Peyer's patch (tissue), 4 donors: ENCODE results near the gene SLC22A7. TPM values are rescaled to one million over a fixed set of nuclear protein-coding genes. Genes with fewer than 3 reads are reported as not detected.

Experiments used
- DNase-seq, 3 donors: peaks; one replicate each; pipeline ENCODE4 v3.0.0-alpha.2; 2017 to 2019
- H3K27ac ChIP-seq, 4 donors: fragments of 200-600 bp; sonication (generic); one replicate each; pipeline ENCODE4 v1.5.1; 2016 to 2019
- H3K27me3 ChIP-seq, 2 donors: fragments of 200-600 bp; sonication (generic); one replicate each; pipeline ENCODE4 v1.5.1; 2019
- H3K36me3 ChIP-seq, 3 donors: fragments of 200-600 bp; sonication (generic); one replicate each; pipeline ENCODE4 v1.5.1; 2016 to 2019
- H3K4me1 ChIP-seq, 4 donors: fragments of 200-600 bp; sonication (generic); one replicate each; pipeline ENCODE4 v1.5.1; 2016 to 2019
- H3K4me3 ChIP-seq, 4 donors: fragments of 200-600 bp; sonication (generic); 1 replicate in 3 of 4; 2 replicates in 1 of 4; pipeline ENCODE4 v1.5.1; 2016 to 2019; ENCODE audit warnings: mild to moderate bottlenecking in 1 of 4
- H3K9me3 ChIP-seq, 4 donors: fragments of 200-600 bp; sonication (generic); one replicate each; pipeline ENCODE4 v1.5.1; 2016 to 2019; ENCODE audit warnings: mild to moderate bottlenecking in 1 of 4
- POLR2A ChIP-seq, 2 donors: fragments of 450-650 bp; IDR thresholded peaks; one replicate each; pipeline ENCODE4 v1.5.1; 2017; ENCODE audit warnings: antibody characterized with exemption in 2 of 2, mild to moderate bottlenecking in 2 of 2, moderate library complexity in 2 of 2
- total RNA-seq, 4 donors: library from RNA; depleted of rRNA; stranded (reverse); fragments of >200 nt; gene quantifications; one replicate each; pipeline ENCODE4 v1.1.0, GENCODE V29; 2016
- TF ChIP-seq, protein P1 (sequence below), 6 experiments: fragments of 450-650 bp in 4 of 6; fragments of 200-600 bp in 2 of 6; sonication (generic) in 1 of 6; IDR thresholded peaks; one replicate each; pipeline ENCODE4 v1.5.1; 2017 to 2019; ENCODE audit warnings: antibody characterized with exemption in 6 of 6, mild to moderate bottlenecking in 3 of 6, moderate library complexity in 1 of 6

SLC22A7 gene
- total RNA-seq, 4 donors from 2014 or later: 0.80 TPM; not detected in 3

DNA sequence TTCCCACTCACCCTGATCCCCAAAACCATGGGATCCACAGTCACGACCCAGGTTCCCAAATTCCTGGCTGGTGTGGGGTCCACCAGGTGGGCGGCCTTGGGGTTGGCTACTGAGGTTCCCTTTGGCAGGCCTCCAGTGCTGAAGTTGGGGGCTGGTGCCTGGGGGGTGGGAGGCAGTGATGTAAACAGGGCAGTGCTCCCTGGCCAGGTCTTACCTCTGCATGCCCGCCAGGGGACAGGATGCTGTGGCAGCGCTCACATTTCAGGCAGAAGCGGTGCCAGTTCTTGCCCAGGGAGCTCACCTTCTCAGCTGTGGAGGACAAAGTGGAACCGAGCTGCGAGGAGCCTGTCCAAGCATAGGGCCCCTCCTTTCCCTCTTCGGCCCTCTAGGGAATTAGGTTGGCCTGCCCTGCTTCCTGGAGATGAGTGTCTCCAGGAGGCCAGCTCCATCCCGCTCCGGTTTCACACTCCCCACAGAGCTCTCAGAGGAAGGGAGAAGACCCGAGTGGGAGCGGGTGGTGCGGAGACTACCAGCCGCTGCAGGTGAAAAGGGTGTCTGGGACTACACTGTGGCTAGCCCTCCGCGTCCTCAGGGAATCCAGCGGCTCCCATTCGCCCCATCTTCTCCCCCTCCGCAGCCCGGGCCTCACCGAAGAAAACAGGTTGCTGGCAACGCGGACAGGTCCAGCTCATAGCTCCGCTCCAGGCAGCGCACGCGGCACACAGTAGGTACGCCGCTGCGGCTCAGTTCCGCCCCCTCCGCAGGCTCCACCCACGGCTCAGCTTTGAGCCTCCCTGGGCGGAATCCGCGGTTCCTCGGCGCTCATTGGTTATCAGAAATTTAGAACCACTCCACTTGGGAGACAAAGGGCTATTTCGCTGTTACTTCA, 10.3 kb downstream of the SLC22A7 start, which contains the start of gene CRIP3:
CRIP3 (minus strand) TSS at position 726 of the 889 bp plus-strand sequence; CDS start at position 692, 34 bp downstream.
- TF ChIP-seq, protein P1, sequence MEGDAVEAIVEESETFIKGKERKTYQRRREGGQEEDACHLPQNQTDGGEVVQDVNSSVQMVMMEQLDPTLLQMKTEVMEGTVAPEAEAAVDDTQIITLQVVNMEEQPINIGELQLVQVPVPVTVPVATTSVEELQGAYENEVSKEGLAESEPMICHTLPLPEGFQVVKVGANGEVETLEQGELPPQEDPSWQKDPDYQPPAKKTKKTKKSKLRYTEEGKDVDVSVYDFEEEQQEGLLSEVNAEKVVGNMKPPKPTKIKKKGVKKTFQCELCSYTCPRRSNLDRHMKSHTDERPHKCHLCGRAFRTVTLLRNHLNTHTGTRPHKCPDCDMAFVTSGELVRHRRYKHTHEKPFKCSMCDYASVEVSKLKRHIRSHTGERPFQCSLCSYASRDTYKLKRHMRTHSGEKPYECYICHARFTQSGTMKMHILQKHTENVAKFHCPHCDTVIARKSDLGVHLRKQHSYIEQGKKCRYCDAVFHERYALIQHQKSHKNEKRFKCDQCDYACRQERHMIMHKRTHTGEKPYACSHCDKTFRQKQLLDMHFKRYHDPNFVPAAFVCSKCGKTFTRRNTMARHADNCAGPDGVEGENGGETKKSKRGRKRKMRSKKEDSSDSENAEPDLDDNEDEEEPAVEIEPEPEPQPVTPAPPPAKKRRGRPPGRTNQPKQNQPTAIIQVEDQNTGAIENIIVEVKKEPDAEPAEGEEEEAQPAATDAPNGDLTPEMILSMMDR (IDR thresholded peaks at IDR 0.05): peak in 3 of 6 experiments; percentile 12 to 47 (median 32)
- TF ChIP-seq POLR2A (IDR thresholded peaks at IDR 0.05): no peak
- Histone ChIP-seq H3K9me3 (no peaks in the 10 kb centered on the region), H3K27ac (peak within 1 kb of the TSS in 1 of 4 donors; percentile 49), H3K4me1 (peaks cover 0 to 13% (median 10%) of the 10 kb centered on the region in 4 donors), H3K36me3 (no peaks in the 10 kb centered on the region), H3K4me3 (peak within 1 kb of the TSS; percentile 36 to 49 (median 40)), H3K27me3 (no peaks in the 10 kb centered on the region)
- peak in 2 of 3 donors; percentile 63 to 65 for DNase-seq

DNA sequence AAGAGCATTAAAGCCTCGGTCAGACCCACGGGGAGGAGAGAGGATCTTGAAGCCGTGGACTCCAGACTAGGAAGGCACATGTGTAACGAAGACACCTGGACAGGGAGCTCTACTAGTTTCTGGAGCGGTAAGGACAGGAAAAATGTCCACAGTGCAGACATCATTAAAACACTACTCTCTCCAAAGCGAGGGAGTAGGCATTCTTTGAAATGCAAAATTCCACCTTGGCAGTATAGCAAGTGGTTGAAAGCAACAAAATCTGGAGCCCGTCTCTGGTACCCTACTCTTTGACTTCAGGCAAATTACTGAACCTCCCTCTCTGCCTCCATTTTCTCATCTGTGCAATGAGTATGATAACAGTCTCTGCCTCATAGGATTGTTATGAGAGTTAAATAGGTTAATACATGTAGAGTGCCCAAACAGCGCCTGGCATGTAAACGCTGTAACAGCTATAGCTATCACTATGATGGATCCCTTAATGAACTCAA, 11.0 kb downstream of the SLC22A7 start:
- Histone ChIP-seq H3K9me3 (no peaks in the 10 kb centered on the region), H3K4me1 (peaks cover 0 to 13% (median 10%) of the 10 kb centered on the region in 4 donors), H3K4me3 (peak overlapping the region; percentile 36 to 49 (median 40)), H3K27me3 (no peaks in the 10 kb centered on the region), H3K36me3 (no peaks in the 10 kb centered on the region), H3K27ac (no peak overlapping the region)
- DNase-seq: no peak
- TF ChIP-seq, protein P1 (IDR thresholded peaks at IDR 0.05): no peak
- no peak for TF ChIP-seq POLR2A (IDR thresholded peaks at IDR 0.05)

DNA sequence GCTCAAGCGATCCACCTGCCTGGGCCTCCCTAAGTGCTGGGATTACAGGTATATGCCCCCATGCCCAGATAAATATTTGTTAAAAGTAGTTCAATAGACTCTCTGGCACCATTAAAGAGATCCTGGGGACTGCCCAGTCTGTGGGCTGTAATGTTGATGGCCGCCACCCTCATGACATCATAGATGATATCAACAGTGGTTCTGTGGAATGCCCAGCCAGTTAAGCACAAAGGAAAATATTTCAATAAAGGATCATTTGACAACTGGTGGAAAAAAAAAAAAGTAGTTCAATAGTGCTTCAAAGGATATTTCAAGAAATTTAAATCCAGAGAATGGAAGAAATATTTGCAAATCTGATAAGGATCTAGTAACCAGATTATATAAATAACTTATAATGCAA, 12.1 kb downstream of the SLC22A7 start:
- Histone ChIP-seq H3K4me1 (peaks cover 0 to 13% (median 10%) of the 10 kb centered on the region in 4 donors), H3K9me3 (no peaks in the 10 kb centered on the region), H3K4me3 (no peak overlapping the region), H3K27me3 (no peaks in the 10 kb centered on the region), H3K27ac (no peak overlapping the region), H3K36me3 (no peaks in the 10 kb centered on the region)
- no peak for TF ChIP-seq POLR2A (IDR thresholded peaks at IDR 0.05)
- TF ChIP-seq, protein P1 (IDR thresholded peaks at IDR 0.05): no peak
- no peak for DNase-seq

DNA sequence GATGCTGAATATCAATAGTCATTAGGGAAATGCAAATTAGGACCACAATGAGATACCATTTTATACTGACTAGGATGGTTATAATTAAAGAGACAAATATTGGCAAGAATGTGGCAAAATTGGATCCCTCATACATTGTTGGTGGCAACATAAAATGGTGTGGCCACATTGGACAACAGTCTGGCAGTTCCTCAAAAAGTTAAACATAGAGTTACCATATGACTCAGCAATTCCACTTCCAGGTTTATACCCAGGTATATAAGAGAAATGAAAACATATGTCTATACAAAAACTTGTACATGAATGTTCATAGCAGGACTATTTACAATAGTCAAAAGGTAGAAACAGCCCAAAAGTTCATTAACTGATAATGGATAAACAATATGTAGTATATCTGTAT, 12.6 kb downstream of the SLC22A7 start:
- Histone ChIP-seq H3K27ac (no peak overlapping the region), H3K9me3 (no peaks in the 10 kb centered on the region), H3K4me1 (peaks cover 0 to 13% (median 10%) of the 10 kb centered on the region in 4 donors), H3K36me3 (no peaks in the 10 kb centered on the region), H3K27me3 (no peaks in the 10 kb centered on the region), H3K4me3 (no peak overlapping the region)
- DNase-seq: no peak
- no peak for TF ChIP-seq POLR2A (IDR thresholded peaks at IDR 0.05)
- TF ChIP-seq, protein P1 (IDR thresholded peaks at IDR 0.05): no peak

DNA sequence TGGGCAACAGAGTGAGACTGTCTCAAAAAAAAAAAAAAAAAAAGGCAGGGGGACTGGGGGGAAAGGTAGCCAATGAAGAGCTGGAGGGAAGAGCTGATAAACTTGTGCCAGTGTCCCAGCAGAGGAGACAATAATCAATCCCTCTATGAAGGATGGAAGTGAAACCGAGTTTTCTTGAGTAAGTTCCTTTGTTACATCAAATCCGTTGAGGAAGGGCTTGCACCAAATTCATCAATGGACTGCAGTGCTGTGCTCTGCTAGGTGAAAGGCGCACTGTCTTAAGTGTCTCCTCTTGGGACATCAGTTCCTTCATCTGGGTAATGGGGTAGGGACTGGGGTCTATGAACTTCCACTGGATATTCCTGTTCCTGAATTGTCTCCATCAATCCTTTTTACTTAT, 13.6 kb downstream of the SLC22A7 start:
- H3K27me3 ChIP-seq: no peaks in the 10 kb centered on the region
- no peaks in the 10 kb centered on the region for H3K36me3 ChIP-seq
- H3K9me3 ChIP-seq: no peaks in the 10 kb centered on the region
- no peak overlapping the region for H3K27ac ChIP-seq
- H3K4me1 ChIP-seq: peaks cover 0 to 13% (median 10%) of the 10 kb centered on the region in 4 donors
- no peak overlapping the region for H3K4me3 ChIP-seq
- no peak for TF ChIP-seq POLR2A (IDR thresholded peaks at IDR 0.05)
- TF ChIP-seq, protein P1 (IDR thresholded peaks at IDR 0.05): no peak
- DNase-seq: no peak
